Measurements from ENCODE around the gene PADI3. TPM values are rescaled to one million over a fixed set of nuclear protein-coding genes. Genes with fewer than 3 reads are reported as not detected.

PADI3 gene
- total and polyA plus RNA-seq, 2 of the 13 experiments (the other 11 are each of a cell fraction or from before 2014, with no cell fraction given), result not detected

GRCh38 chr1:17250601-17251000 is 1.7 kb downstream of the PADI3 start:
- TF ChIP-seq XBP1 (CRISPR knock-in tag; IDR thresholded peaks at IDR 0.05) (no peak), ZNF136 (CRISPR knock-in tag; IDR thresholded peaks at IDR 0.05; ENCODE audit: low read depth) (no peak), ZNF543 (CRISPR knock-in tag; IDR thresholded peaks at IDR 0.05) (no peak), MTF1 (CRISPR knock-in tag; IDR thresholded peaks at IDR 0.05) (no peak), ZNF563 (CRISPR knock-in tag; IDR thresholded peaks at IDR 0.05) (no peak), ZNF253 (CRISPR knock-in tag; IDR thresholded peaks at IDR 0.05; ENCODE audit: borderline replicate concordance) (no peak), HOXA5 (CRISPR knock-in tag; IDR thresholded peaks at IDR 0.05) (no peak), ARNT2 (CRISPR knock-in tag; IDR thresholded peaks at IDR 0.05; ENCODE audit: low read depth) (no peak), TBL1XR1 (IDR thresholded peaks at IDR 0.05; ENCODE audit: borderline replicate concordance, low read length, partially characterized antibody) (no peak), ATF6 (CRISPR knock-in tag; conservative IDR thresholded peaks at IDR 0.05) (no peak), ZKSCAN5 (CRISPR knock-in tag; IDR thresholded peaks at IDR 0.05) (no peak), ZNF619 (CRISPR knock-in tag; IDR thresholded peaks at IDR 0.05) (no peak), KLF11 (CRISPR knock-in tag; IDR thresholded peaks at IDR 0.05) (no peak), KLF12 (CRISPR knock-in tag; IDR thresholded peaks at IDR 0.05; ENCODE audit: borderline replicate concordance) (no peak)
- ChIA-PET POLR2A (no interaction called here), CTCF (ENCODE audit: low intra/inter-chr PET ratio, low total read pairs) (no interaction called here)
- H3K9ac ChIP-seq (ENCODE audit: insufficient read depth, low read depth, low read length), result no peak overlapping the region
- no peaks in the 10 kb centered on the region for H3K36me3 ChIP-seq (replicated peaks in 1 of 2; ENCODE audit: control insufficient read depth in 1 of 2, insufficient read depth in 2 of 2, low read length in 2 of 2)
- in situ Hi-C loops (cut with HindIII; ENCODE audit: extremely low pct_ligation_motif_present, low pct_unique_long_range_greater_than_20kb), result no loop called here
- no peaks in the 10 kb centered on the region for H3K79me2 ChIP-seq (ENCODE audit: insufficient read depth, low read length)
- no peaks in the 10 kb centered on the region for H3K4me1 ChIP-seq (ENCODE audit: insufficient read depth, low read length)
- no peak overlapping the region for H2AFZ ChIP-seq (ENCODE audit: low read length)
- ATAC-seq (no peak), DNase-seq (ENCODE audit: low spot score) (no peak), FAIRE-seq (no peak)
- BruUV-seq (replicated peaks), result no TSS peak
- WGBS (ENCODE audit: low lambda C conversion rate), result 15% methylated on average over 5 of the region's 7 CpGs
- no peaks in the 10 kb centered on the region for H4K20me1 ChIP-seq (ENCODE audit: insufficient read depth, low read length)
- H3K27me3 ChIP-seq (ENCODE audit: control insufficient read depth in 1 of 2, insufficient read depth in 2 of 2, low read length in 2 of 2), result peaks cover 2 to 34% of the 10 kb centered on the region in 2 experiments; a peak in 3 of 5 replicates
- no peak overlapping the region for H3K4me3 ChIP-seq (replicated peaks in 1 of 3; ENCODE audit: insufficient read depth in 1 of 3, low read depth in 2 of 3, low read length in 3 of 3)
- H3K27ac ChIP-seq (ENCODE audit: extremely low read length, insufficient read depth, low read length), result no peak overlapping the region
- H3K4me2 ChIP-seq (ENCODE audit: low read depth, low read length), result no peak overlapping the region
- intact Hi-C loops (cut with micrococcal nuclease; ENCODE audit: unreplicated experiment), result no loop called here
- no peaks in the 10 kb centered on the region for H3K9me3 ChIP-seq (ENCODE audit: low read length)

All from HepG2 (cell line).